CD4-positive, CD25-positive, alpha-beta regulatory T cell (primary cell): ENCODE measurements around the gene OR52H1. TPM values are rescaled to one million over a fixed set of nuclear protein-coding genes. Genes with fewer than 3 reads are reported as not detected.

Experiments
- ATAC-seq, 2 donors: fragments of 150-1000 bp; cut with Tn5 transposase; one replicate each; pipeline ENCODE4 v1.10.0; 2021; ENCODE audit warnings: low read depth in 2 of 2, moderate number of reproducible peaks in 2 of 2, moderate library complexity in 1 of 2
- DNase-seq, 3 donors: peaks; one replicate each; pipeline versions ENCODE4 v3.0.0 to v3.0.0-alpha.2; 2012 to 2022; ENCODE audit warnings: mixed read lengths in 1 of 3
- H3K27ac ChIP-seq: one replicate; pipeline ENCODE4 v1.7.0; 2013; ENCODE audit warnings: mild to moderate bottlenecking, low read length; ENCODE audit not compliant: insufficient read depth, poor library complexity, severe bottlenecking
- H3K27me3 ChIP-seq: one replicate; pipeline ENCODE4 v1.7.0; 2013; ENCODE audit warnings: low read length; ENCODE audit not compliant: control insufficient read depth, insufficient read depth
- H3K36me3 ChIP-seq: one replicate; pipeline ENCODE4 v1.7.0; 2013; ENCODE audit warnings: mild to moderate bottlenecking, low read length, moderate library complexity; ENCODE audit not compliant: control insufficient read depth, insufficient read depth
- H3K4me1 ChIP-seq: 2 replicates; pipeline ENCODE4 v1.7.0; 2013; ENCODE audit warnings: mild to moderate bottlenecking, low read length; ENCODE audit not compliant: insufficient read depth, control insufficient read depth, poor library complexity, severe bottlenecking
- H3K4me3 ChIP-seq: one replicate; pipeline ENCODE4 v1.7.0; 2013; ENCODE audit warnings: low read depth, mild to moderate bottlenecking, low read length, moderate library complexity
- H3K9me3 ChIP-seq, 2 experiments: 1 replicate in 1 of 2; 2 replicates in 1 of 2; pipeline ENCODE4 v1.7.0; 2013; ENCODE audit warnings: low read length in 2 of 2, mild to moderate bottlenecking in 1 of 2, moderate library complexity in 1 of 2; ENCODE audit not compliant: control insufficient read depth in 2 of 2
- H3K27ac Mint-ChIP-seq, 3 donors: one replicate each; pipeline ENCODE4 v1.8.0; 2020 to 2022; ENCODE audit warnings: mild to moderate bottlenecking in 3 of 3, mixed read lengths in 3 of 3, moderate library complexity in 2 of 3
- H3K27me3 Mint-ChIP-seq: one replicate; pipeline ENCODE4 v1.8.0; 2022; ENCODE audit warnings: mild to moderate bottlenecking, mixed read lengths
- H3K36me3 Mint-ChIP-seq: one replicate; pipeline ENCODE4 v1.8.0; 2020; ENCODE audit warnings: mixed read lengths
- H3K4me1 Mint-ChIP-seq, 4 donors: one replicate each; pipeline ENCODE4 v1.8.0; 2020 to 2022; ENCODE audit warnings: mixed read lengths in 4 of 4, mild to moderate bottlenecking in 1 of 4
- H3K4me3 Mint-ChIP-seq, 4 donors: one replicate each; pipeline ENCODE4 v1.8.0; 2020 to 2022; ENCODE audit warnings: mild to moderate bottlenecking in 4 of 4, mixed read lengths in 4 of 4, moderate library complexity in 3 of 4
- H3K9me3 Mint-ChIP-seq, 7 donors: one replicate each; pipeline ENCODE4 v1.8.0; 2020 to 2022; ENCODE audit warnings: mixed read lengths in 7 of 7, mild to moderate bottlenecking in 3 of 7, moderate library complexity in 2 of 7
- polyA plus RNA-seq, 4 donors: library from polyadenylated mRNA; unstranded; fragments of 300-500 nt; fragmentation: Illumina TruSeq; gene quantifications; one replicate each; pipeline ENCODE4 v1.2.3, GENCODE V29; 2021
- total RNA-seq: library from RNA; stranded (reverse); gene quantifications from one replicate; pipeline ENCODE4 v1.2.3, GENCODE V29; 2022

Gene OR52H1
- total and polyA plus RNA-seq, 5 donors from 2014 or later = 0.37 TPM; not detected in 4

DNA sequence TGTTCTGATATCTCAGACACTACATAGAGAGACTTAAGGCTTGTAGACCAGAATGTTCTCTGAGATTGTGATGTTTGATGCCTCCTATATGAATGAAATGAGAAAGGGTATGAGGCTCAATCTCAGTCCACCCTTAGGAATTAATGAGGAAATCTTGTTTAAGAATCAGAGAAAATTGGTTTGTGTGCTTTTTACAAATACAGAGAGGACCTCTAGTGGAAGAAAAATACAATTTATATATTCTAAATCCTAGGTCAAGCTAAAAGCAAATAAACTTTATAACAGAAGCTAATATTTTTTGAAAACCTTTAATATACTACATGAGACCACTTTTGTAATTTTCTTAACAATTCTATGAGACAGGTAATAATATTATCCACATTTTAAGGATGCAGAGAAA is 5.0 kb upstream of the OR52H1 start:
- ATAC-seq = no peak

DNA sequence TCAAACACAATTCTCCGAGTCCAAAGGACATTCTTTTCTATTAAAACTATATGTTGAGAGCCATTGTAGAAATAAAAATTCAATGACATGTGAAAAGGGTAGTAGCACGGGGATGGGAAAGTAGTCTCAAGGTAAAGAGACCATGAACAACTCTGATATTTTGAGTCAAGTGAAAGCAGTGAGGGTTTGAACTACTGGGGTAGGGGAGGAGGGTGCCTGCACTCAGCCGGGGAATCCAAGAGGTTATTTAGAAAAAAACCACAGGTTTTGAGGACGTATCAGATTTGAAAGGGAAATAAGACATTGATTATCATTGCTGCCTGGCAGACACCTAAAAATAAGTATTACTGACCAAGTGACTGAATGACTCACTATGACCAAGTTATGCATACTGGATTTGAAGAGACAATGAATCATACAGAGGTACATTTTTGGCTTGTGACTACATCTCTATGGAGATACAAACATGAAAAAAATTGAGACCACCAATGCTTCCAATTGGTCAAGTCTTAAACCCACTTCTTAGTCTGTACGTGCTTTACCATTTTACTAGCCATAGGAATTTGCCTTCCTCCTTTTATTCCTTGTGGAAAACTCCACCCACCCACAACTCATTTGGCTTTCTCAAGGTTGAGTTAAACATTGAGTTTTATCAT is 2.2 kb upstream of the OR52H1 start:
- ATAC-seq (no peak), DNase-seq (no peak)
- H3K36me3 Mint-ChIP-seq = no peaks in the 10 kb centered on the region
- peaks cover 0 to 3% (median 0%) of the 10 kb centered on the region in 7 donors for H3K9me3 Mint-ChIP-seq
- H3K27me3 Mint-ChIP-seq = peaks cover 8% of the 10 kb centered on the region
- Histone ChIP-seq H3K9me3 (no peaks in the 10 kb centered on the region), H3K36me3 (no peaks in the 10 kb centered on the region), H3K27ac (no peak overlapping the region), H3K4me3 (no peak overlapping the region), H3K27me3 (no peaks in the 10 kb centered on the region), H3K4me1 (no peaks in the 10 kb centered on the region)
- H3K27ac Mint-ChIP-seq = no peak overlapping the region
- no peaks in the 10 kb centered on the region for H3K4me1 Mint-ChIP-seq
- no peak overlapping the region for H3K4me3 Mint-ChIP-seq

More for the DNA sequence above, 5.0 kb upstream of the OR52H1 start:
- Mint-ChIP-seq H3K27ac (no peak overlapping the region), H3K4me3 (no peak overlapping the region), H3K36me3 (no peaks in the 10 kb centered on the region), H3K4me1 (no peaks in the 10 kb centered on the region), H3K27me3 (peaks cover 8% of the 10 kb centered on the region), H3K9me3 (peaks cover 0 to 3% (median 0%) of the 10 kb centered on the region in 7 donors)
- Histone ChIP-seq H3K36me3 (no peaks in the 10 kb centered on the region), H3K27me3 (no peaks in the 10 kb centered on the region), H3K27ac (no peak overlapping the region), H3K9me3 (no peaks in the 10 kb centered on the region), H3K4me3 (no peak overlapping the region), H3K4me1 (no peaks in the 10 kb centered on the region)
- DNase-seq = no peak

DNA sequence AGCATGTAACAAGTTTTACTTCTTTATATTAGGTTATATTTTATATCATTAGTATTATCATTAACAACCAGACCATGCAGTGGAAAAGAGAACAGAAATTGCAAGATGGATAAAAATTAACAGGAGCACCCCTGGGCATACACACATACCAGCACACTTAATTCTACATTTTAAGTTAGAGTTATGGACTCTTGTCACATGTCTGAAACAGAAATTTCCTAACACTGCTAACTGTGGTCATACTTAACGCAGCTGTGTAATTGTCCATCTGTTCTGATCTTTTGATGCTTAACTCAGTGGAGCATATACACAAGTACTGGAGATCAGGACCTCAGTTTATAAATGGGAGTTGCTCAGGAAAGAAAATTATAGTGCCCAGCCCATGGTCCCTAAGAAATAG is 358 bp downstream of the OR52H1 start:
- Histone ChIP-seq H3K27me3 (no peaks in the 10 kb centered on the region), H3K27ac (no peak overlapping the region), H3K4me3 (no peak overlapping the region), H3K36me3 (no peaks in the 10 kb centered on the region), H3K9me3 (no peaks in the 10 kb centered on the region), H3K4me1 (no peaks in the 10 kb centered on the region)
- DNase-seq = no peak
- Mint-ChIP-seq H3K36me3 (no peaks in the 10 kb centered on the region), H3K27me3 (peaks cover under 1% of the 10 kb centered on the region), H3K4me1 (no peaks in the 10 kb centered on the region), H3K4me3 (no peak overlapping the region), H3K9me3 (peaks cover 0 to 3% (median 0%) of the 10 kb centered on the region in 7 donors), H3K27ac (no peak overlapping the region)
- ATAC-seq = no peak

DNA sequence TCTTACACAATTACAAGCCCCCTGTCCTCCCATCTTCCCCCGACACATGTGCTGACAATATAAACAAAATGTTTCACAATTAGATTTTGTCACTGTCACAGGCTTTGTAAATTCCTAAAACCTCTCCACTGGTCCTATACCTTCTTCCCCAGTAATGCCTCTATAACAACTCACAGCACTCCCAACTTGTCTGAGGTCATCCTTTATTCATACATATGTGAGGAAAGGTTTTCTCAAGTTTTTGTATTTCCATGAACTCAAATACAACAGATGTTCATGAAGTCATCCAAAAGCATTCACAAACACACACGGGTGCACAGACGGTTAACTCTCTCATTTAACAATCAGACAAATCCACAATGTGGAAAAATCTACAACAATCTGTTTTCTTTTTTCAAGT is 1.9 kb downstream of the OR52H1 start:
- no peaks in the 10 kb centered on the region for H3K9me3 Mint-ChIP-seq
- H3K9me3 ChIP-seq = no peaks in the 10 kb centered on the region
- H3K27ac ChIP-seq = no peak overlapping the region
- no peak overlapping the region for H3K27ac Mint-ChIP-seq
- H3K36me3 Mint-ChIP-seq = no peaks in the 10 kb centered on the region
- H3K27me3 ChIP-seq = no peaks in the 10 kb centered on the region
- H3K4me1 ChIP-seq = no peaks in the 10 kb centered on the region
- H3K36me3 ChIP-seq = no peaks in the 10 kb centered on the region
- ATAC-seq (no peak), DNase-seq (no peak)
- no peak overlapping the region for H3K4me3 ChIP-seq
- H3K4me3 Mint-ChIP-seq = no peak overlapping the region
- H3K4me1 Mint-ChIP-seq = no peaks in the 10 kb centered on the region
- no peaks in the 10 kb centered on the region for H3K27me3 Mint-ChIP-seq

DNA sequence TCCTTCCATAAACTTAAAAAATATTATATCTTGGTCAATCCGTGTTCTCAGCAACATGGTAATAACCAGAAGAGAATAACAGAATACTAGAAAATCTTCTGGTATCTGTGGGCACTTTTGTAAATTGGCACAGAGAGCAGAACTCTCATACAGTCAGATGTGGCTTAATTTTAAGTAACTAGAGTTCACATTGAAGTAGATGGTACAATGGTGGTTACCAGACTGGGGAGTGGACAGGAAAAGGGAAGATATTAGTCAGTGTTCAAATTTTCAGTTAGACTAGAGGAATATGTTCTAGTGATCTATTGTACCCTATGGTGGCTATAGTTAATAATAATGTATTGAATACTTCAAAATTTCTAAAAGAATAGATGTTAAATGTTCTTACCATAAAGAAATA is 6.9 kb downstream of the OR52H1 start:
- no peak overlapping the region for H3K4me3 ChIP-seq
- no peak overlapping the region for H3K27ac ChIP-seq
- Mint-ChIP-seq H3K36me3 (peaks cover 3% of the 10 kb centered on the region), H3K4me1 (no peaks in the 10 kb centered on the region), H3K27me3 (peaks cover 5% of the 10 kb centered on the region), H3K9me3 (peaks cover 0 to 3% (median 0%) of the 10 kb centered on the region in 7 donors), H3K27ac (no peak overlapping the region), H3K4me3 (no peak overlapping the region)
- peaks cover 2% of the 10 kb centered on the region for H3K27me3 ChIP-seq
- H3K36me3 ChIP-seq = no peaks in the 10 kb centered on the region
- H3K4me1 ChIP-seq = no peaks in the 10 kb centered on the region
- DNase-seq (no peak), ATAC-seq (no peak)
- no peaks in the 10 kb centered on the region for H3K9me3 ChIP-seq

DNA sequence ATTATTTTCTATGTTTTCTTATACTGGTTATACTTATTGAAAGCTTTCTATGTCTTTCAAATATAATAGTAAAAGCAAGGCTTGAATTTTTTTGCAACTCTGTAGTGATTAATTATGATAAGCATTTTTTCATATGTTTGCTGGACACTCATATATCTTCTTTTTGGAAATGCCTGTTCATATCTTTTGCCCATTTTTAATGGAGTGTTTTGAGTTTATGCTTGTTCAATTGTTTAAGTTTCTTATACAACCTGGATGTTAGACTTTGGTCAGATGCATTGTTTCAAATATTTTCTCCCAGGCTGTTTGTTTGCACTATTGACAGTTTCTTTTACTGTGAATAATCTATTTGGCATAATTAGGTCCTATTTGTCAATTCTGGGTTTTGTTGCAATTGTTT is 11.9 kb downstream of the OR52H1 start:
- no peak overlapping the region for H3K4me3 Mint-ChIP-seq

DNA sequence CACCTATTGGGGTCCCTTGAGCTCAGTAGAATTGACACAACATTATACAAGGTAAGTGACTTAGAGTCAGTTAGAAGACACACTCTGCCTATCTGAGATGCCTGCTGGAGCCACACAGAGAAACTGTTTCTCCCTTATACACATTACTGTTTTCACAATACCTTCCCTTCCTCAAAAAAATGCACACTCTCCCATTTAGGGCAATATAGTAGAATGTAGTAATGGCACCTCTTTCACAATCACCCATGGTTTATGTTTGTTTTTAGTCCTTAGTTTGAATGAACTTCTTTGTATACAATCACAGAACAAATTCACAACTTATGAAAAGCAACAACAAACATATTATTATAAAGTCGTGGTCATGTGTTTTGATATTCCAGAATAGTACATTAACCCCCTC is 14.3 kb downstream of the OR52H1 start:
- no peak overlapping the region for H3K27ac ChIP-seq

More for the DNA sequence above, 11.9 kb downstream of the OR52H1 start:
- Histone ChIP-seq H3K36me3 (no peaks in the 10 kb centered on the region), H3K4me3 (no peak overlapping the region), H3K27me3 (peaks cover 2% of the 10 kb centered on the region), H3K27ac (no peak overlapping the region), H3K4me1 (no peaks in the 10 kb centered on the region), H3K9me3 (no peaks in the 10 kb centered on the region)
- Mint-ChIP-seq H3K4me1 (no peaks in the 10 kb centered on the region), H3K9me3 (peaks cover 0 to 3% (median 0%) of the 10 kb centered on the region in 7 donors), H3K27me3 (peaks cover 5% of the 10 kb centered on the region), H3K36me3 (peaks cover 3% of the 10 kb centered on the region), H3K27ac (no peak overlapping the region)
- ATAC-seq (no peak), DNase-seq (no peak)

More for the DNA sequence above, 14.3 kb downstream of the OR52H1 start:
- H3K4me3 Mint-ChIP-seq = no peak overlapping the region
- H3K27ac Mint-ChIP-seq = no peak overlapping the region
- H3K36me3 Mint-ChIP-seq = peaks cover 3% of the 10 kb centered on the region
- Histone ChIP-seq H3K36me3 (no peaks in the 10 kb centered on the region), H3K4me3 (no peak overlapping the region), H3K4me1 (no peaks in the 10 kb centered on the region), H3K9me3 (no peaks in the 10 kb centered on the region), H3K27me3 (no peaks in the 10 kb centered on the region)
- H3K4me1 Mint-ChIP-seq = no peaks in the 10 kb centered on the region
- DNase-seq = no peak
- H3K27me3 Mint-ChIP-seq = peaks cover 5% of the 10 kb centered on the region
- peaks cover 0 to 3% (median 0%) of the 10 kb centered on the region in 7 donors for H3K9me3 Mint-ChIP-seq
- no peak for ATAC-seq
